NT2/D1 (cell line): ENCODE data around the gene WDR47.

ENCODE experiments used
- SUZ12 ChIP-seq: IDR thresholded peaks from 2 replicates; pipeline ENCODE4 v1.6.1; 2011; ENCODE audit not compliant: insufficient read length, insufficient read depth; ENCODE audit errors: extremely low read depth
- YY1 ChIP-seq: IDR thresholded peaks from 2 replicates; pipeline ENCODE4 v1.6.1; 2011; ENCODE audit not compliant: insufficient read length, insufficient read depth

DNA sequence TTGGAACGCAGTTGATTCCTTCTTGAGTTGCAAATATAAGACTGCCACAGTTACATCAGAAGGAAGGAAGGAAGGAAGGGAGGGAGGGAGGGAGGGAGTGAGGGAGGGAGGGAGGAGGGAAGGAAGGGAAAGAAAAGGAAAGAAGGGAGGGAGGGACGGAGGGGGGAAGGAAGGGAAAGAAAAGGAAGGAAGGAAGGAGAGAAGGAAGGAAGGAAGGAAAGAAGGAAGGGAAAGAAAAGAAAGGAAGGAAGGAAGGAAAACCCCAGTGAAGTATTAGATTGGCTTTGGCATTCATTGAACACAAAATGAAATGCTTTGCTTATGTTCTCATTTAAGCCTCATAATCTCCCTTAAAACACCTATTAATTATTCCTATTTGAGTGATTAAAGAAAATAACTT lies 6.4 kb upstream of the WDR47 start:
- no peak for TF ChIP-seq YY1
- no peak for TF ChIP-seq SUZ12
